GM12891 (cell line): ENCODE results near the gene OPN4.

ENCODE experiments used
- POLR2AphosphoS5 ChIP-seq: IDR thresholded peaks from 2 replicates; pipeline ENCODE4 v1.6.1; 2011; ENCODE audit warnings: low read depth, low read length, control low read depth
- SPI1 ChIP-seq: IDR thresholded peaks from 2 replicates; pipeline ENCODE4 v1.6.1; 2011; ENCODE audit warnings: low read depth, low read length, control low read depth

DNA sequence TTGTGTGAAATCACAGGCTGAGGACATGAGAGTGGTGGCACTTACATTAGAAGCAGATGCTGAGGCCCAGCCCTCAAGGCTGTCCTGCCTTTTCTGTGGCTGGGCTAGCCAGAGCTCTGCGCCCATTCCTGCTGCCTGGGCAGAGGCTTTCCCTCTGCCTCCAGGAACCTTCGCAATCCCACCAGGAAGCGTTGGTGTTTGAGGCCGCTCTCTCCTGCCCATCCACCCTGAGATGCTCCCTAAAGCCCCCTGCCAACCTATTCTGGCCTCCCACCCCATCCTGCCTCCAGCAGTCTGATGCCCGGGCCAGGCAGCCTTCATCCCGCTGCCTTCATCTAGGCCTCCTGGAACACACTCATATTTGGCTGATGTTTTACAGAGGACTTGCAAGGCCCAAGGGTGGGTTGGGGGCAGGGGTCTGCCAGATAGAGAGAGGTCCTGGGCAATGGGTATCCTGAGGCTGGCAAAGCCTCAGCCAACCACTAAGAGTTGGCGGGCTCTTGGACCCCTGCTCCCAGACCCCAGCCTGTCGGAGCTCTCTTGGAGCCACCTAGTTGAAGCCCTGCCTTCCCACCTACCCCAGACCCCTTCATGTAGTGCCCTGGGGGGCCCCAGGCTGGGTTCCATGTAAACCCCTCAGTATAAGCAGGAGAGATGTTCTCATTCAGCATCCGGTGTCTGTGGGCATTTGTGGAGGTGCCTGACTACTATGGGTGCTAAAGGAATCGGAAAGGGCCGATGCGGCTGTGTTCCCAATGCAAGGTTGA, 46.7 kb downstream of the OPN4 start:
- TF ChIP-seq SPI1 (no peak), POLR2AphosphoS5 (no peak)
